Thyroid gland (tissue), 4 donors: ENCODE results near the gene CDK5RAP3. TPM values are rescaled to one million over a fixed set of nuclear protein-coding genes. Genes with fewer than 3 reads are reported as not detected.

Experiments
- DNase-seq, 2 donors: peaks; one replicate each; pipeline ENCODE4 v3.0.0-alpha.2; 2019
- H3K27ac ChIP-seq, 3 donors: fragments of 200-600 bp; sonication (generic); 1 replicate in 2 of 3; 2 replicates in 1 of 3; pipeline ENCODE4 v1.5.1; 2016 to 2019; ENCODE audit warnings: mild to moderate bottlenecking in 1 of 3, moderate library complexity in 1 of 3
- H3K27me3 ChIP-seq: fragments of 200-600 bp; sonication (generic); one replicate; pipeline ENCODE4 v1.5.1; 2019
- H3K36me3 ChIP-seq, 2 donors: fragments of 200-600 bp; sonication (generic); one replicate each; pipeline ENCODE4 v1.5.1; 2016 to 2019
- H3K4me1 ChIP-seq, 2 donors: fragments of 200-600 bp; sonication (generic); one replicate each; pipeline ENCODE4 v1.5.1; 2017 to 2019
- H3K4me3 ChIP-seq, 3 donors: fragments of 200-600 bp; sonication (generic); replicated peaks in 1 of 3; 1 replicate in 2 of 3; 2 replicates in 1 of 3; pipeline ENCODE4 v1.5.1; 2016; ENCODE audit warnings: mild to moderate bottlenecking in 1 of 3
- H3K9me3 ChIP-seq: fragments of 200-600 bp; sonication (generic); one replicate; pipeline ENCODE4 v1.5.1; 2017
- POLR2A ChIP-seq, 2 donors: fragments of 450-650 bp; IDR thresholded peaks; one replicate each; pipeline ENCODE4 v1.6.1; 2017; ENCODE audit warnings: antibody characterized with exemption in 2 of 2, mild to moderate bottlenecking in 2 of 2, moderate library complexity in 1 of 2
- WGBS, 2 donors: methylation state at CpG; one replicate each; pipeline ENCODE4 v1.1.5; 2017; 5-methylcytosine and 5-hydroxymethylcytosine counted together
- intact Hi-C: fragments of 100-400 bp; cut with DNase I; formaldehyde crosslinking; loops from one replicate; pipeline ENCODE4 v1.15.1; 2023
- total RNA-seq, 4 donors: library from RNA; depleted of rRNA; stranded (reverse); fragments of >200 nt; gene quantifications; one replicate each; pipeline ENCODE4 v1.2.3, GENCODE V29; 2016
- TF ChIP-seq, protein P1 (sequence below), 6 experiments: fragments of 200-600 bp in 3 of 6; fragments of 450-650 bp in 3 of 6; sonication (generic) in 3 of 6; IDR thresholded peaks; one replicate each; pipeline ENCODE4 v1.5.1; 2016 to 2019; ENCODE audit warnings: antibody characterized with exemption in 6 of 6, mild to moderate bottlenecking in 2 of 6, inconsistent platforms in 1 of 6, moderate library complexity in 1 of 6

CDK5RAP3 gene
- total RNA-seq, 4 donors from 2014 or later = 165 to 221 (median 193) TPM

DNA sequence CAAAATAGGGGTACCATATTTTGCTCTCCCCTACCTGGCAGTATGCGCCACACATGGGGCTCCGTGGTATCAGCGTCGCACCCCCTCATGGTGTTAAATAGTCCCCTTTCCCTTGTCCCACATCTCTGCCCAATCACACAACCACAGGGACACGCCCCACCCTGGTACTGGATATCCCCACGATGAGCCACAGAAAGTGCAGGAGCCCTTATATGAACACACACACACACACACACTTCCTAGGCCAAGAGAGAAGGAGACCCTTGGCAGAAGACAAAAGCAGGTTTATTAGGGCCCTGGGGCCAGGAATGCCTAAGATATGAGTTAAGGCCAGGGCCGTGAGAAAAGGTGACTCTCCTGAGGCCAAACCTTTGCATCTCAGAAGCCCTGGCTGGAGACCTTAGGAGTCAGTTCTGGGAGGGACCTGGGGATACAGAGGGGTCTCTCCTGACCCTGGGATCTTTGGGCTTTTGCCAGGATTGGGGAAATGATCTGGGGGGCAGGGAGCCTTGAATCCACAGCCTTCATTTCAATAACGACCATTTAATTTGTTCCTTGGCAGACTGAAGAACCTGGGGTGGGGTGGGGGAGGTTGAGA lies 55.1 kb downstream of the CDK5RAP3 start:
- intact Hi-C loops = loop anchor here (2.0 to 5.0 kb wide), 2 partner anchors 46 to 105 kb away; no protein-coding TSS in a partner anchor
- peaks cover 27 to 33% of the 10 kb centered on the region in 2 donors for H3K4me1 ChIP-seq
- WGBS, 2 donors = 35 to 58% methylated on average over 8 of the region's 8 CpGs
- H3K27me3 ChIP-seq = no peaks in the 10 kb centered on the region
- no peaks in the 10 kb centered on the region for H3K36me3 ChIP-seq
- H3K9me3 ChIP-seq = no peaks in the 10 kb centered on the region
- TF ChIP-seq, protein P1, sequence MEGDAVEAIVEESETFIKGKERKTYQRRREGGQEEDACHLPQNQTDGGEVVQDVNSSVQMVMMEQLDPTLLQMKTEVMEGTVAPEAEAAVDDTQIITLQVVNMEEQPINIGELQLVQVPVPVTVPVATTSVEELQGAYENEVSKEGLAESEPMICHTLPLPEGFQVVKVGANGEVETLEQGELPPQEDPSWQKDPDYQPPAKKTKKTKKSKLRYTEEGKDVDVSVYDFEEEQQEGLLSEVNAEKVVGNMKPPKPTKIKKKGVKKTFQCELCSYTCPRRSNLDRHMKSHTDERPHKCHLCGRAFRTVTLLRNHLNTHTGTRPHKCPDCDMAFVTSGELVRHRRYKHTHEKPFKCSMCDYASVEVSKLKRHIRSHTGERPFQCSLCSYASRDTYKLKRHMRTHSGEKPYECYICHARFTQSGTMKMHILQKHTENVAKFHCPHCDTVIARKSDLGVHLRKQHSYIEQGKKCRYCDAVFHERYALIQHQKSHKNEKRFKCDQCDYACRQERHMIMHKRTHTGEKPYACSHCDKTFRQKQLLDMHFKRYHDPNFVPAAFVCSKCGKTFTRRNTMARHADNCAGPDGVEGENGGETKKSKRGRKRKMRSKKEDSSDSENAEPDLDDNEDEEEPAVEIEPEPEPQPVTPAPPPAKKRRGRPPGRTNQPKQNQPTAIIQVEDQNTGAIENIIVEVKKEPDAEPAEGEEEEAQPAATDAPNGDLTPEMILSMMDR (IDR thresholded peaks at IDR 0.05) = no peak
- no peak for TF ChIP-seq POLR2A (IDR thresholded peaks at IDR 0.05)
- peak overlapping the region; percentile 76 to 83 (median 82) for H3K27ac ChIP-seq
- peak overlapping the region in 1 of 3 donors; percentile 34 for H3K4me3 ChIP-seq
- DNase-seq = no peak

- intact Hi-C loops = loop anchor here (5.0 kb wide), 1 partner anchor 46 kb away; no protein-coding TSS in a partner anchor
- TF ChIP-seq, protein P1 (IDR thresholded peaks at IDR 0.05) = peak; percentile 74 to 97 (median 90)
- TF ChIP-seq POLR2A (IDR thresholded peaks at IDR 0.05) = peak in 1 of 2 donors; percentile 21
- Histone ChIP-seq H3K27me3 (no peaks in the 10 kb centered on the region), H3K27ac (peak overlapping the region in 2 of 3 donors; percentile 34 to 82), H3K4me3 (no peak overlapping the region), H3K36me3 (no peaks in the 10 kb centered on the region), H3K9me3 (no peaks in the 10 kb centered on the region), H3K4me1 (peaks cover 27 to 33% of the 10 kb centered on the region in 2 donors)
- peak; percentile 95 for DNase-seq
- WGBS, 2 donors = 32 to 74% methylated on average over 4 to 11 of the region's 18 CpGs
Observed at GRCh38 chr17:48026502-48027321, 55.8 kb downstream of the CDK5RAP3 start.

- H3K27ac ChIP-seq = peak overlapping the region in 1 of 3 donors; percentile 69
- H3K27me3 ChIP-seq = no peaks in the 10 kb centered on the region
- no peaks in the 10 kb centered on the region for H3K36me3 ChIP-seq
- WGBS, 2 donors = 86 to 90% methylated on average over 11 to 12 of the region's 12 CpGs
- DNase-seq = no peak
- H3K4me1 ChIP-seq = peaks cover 27 to 33% of the 10 kb centered on the region in 2 donors
- intact Hi-C loops = loop anchor here (5.0 kb wide), 1 partner anchor 45 kb away; no protein-coding TSS in a partner anchor
- TF ChIP-seq POLR2A (IDR thresholded peaks at IDR 0.05) = no peak
- TF ChIP-seq, protein P1 (IDR thresholded peaks at IDR 0.05) = no peak
- no peaks in the 10 kb centered on the region for H3K9me3 ChIP-seq
- H3K4me3 ChIP-seq = no peak overlapping the region
Observed at GRCh38 chr17:48027322-48027981, 56.5 kb downstream of the CDK5RAP3 start.

GRCh38 chr17:48028736-48029135 lies 57.8 kb downstream of the CDK5RAP3 start:
- intact Hi-C loops = loop anchor here (5.0 kb wide), 1 partner anchor 44 kb away; no protein-coding TSS in a partner anchor
- TF ChIP-seq, protein P1 (IDR thresholded peaks at IDR 0.05) = no peak
- TF ChIP-seq POLR2A (IDR thresholded peaks at IDR 0.05) = no peak
- no peak for DNase-seq
- Histone ChIP-seq H3K4me1 (peaks cover 27% of the 10 kb centered on the region in 2 donors), H3K27ac (no peak overlapping the region), H3K4me3 (no peak overlapping the region), H3K9me3 (no peaks in the 10 kb centered on the region), H3K36me3 (no peaks in the 10 kb centered on the region), H3K27me3 (no peaks in the 10 kb centered on the region)
- 60 to 67% methylated on average over 1 of the region's 1 CpG for WGBS, 2 donors
